GM06990 (cell line): ENCODE data around the gene DNAH10.

Experiments used
- DNase-seq: peaks from one replicate; pipeline ENCODE4 v3.0.0-alpha.2; 2011; ENCODE audit not compliant: insufficient read length; ENCODE audit errors: extremely low read depth
- H3K27me3 ChIP-seq: replicated peaks from 2 replicates; pipeline ENCODE4 v1.6.0; 2011; ENCODE audit warnings: low read length; ENCODE audit not compliant: control insufficient read depth, insufficient read depth
- H3K36me3 ChIP-seq: 2 replicates; pipeline ENCODE4 v1.5.1; 2011; ENCODE audit warnings: low read length; ENCODE audit not compliant: control insufficient read depth, insufficient read depth
- H3K4me3 ChIP-seq: replicated peaks from 2 replicates; pipeline ENCODE4 v1.5.1; 2011; ENCODE audit warnings: low read depth, mild to moderate bottlenecking, control low read depth, low read length
- CTCF ChIP-seq: IDR thresholded peaks from 2 replicates; pipeline ENCODE4 v1.5.1; 2011; ENCODE audit warnings: low read length, control low read depth, mild to moderate bottlenecking, inconsistent platforms; ENCODE audit not compliant: insufficient read depth, poor library complexity, severe bottlenecking

DNAH10 gene

GRCh38 chr12:123799227-123799626 is 37.1 kb downstream of the DNAH10 start:
- Histone ChIP-seq H3K36me3 (no peaks in the 10 kb centered on the region), H3K27me3 (no peaks in the 10 kb centered on the region; the same call in 1 of the 2 replicates), H3K4me3 (no peak overlapping the region)
- DNase-seq, result no peak
- no peak for TF ChIP-seq CTCF

- TF ChIP-seq CTCF, result peak; percentile 46
- Histone ChIP-seq H3K27me3 (no peaks in the 10 kb centered on the region; the same call in 1 of the 2 replicates), H3K36me3 (no peaks in the 10 kb centered on the region), H3K4me3 (no peak overlapping the region)
- no peak for DNase-seq
Measured at GRCh38 chr12:123801573-123802178, 39.6 kb downstream of the DNAH10 start.

- Histone ChIP-seq H3K4me3 (no peak overlapping the region), H3K27me3 (no peaks in the 10 kb centered on the region), H3K36me3 (no peaks in the 10 kb centered on the region)
- TF ChIP-seq CTCF, result no peak
- DNase-seq, result no peak
Measured at GRCh38 chr12:123805173-123805572, 43.1 kb downstream of the DNAH10 start.

GRCh38 chr12:123807002-123807401 is 44.9 kb downstream of the DNAH10 start:
- H3K36me3 ChIP-seq, result no peaks in the 10 kb centered on the region
- H3K27me3 ChIP-seq, result no peaks in the 10 kb centered on the region
- no peak for TF ChIP-seq CTCF
- no peak overlapping the region for H3K4me3 ChIP-seq
- no peak for DNase-seq

GRCh38 chr12:123807670-123808069 is 45.6 kb downstream of the DNAH10 start:
- no peak for DNase-seq
- H3K36me3 ChIP-seq, result no peaks in the 10 kb centered on the region
- H3K4me3 ChIP-seq, result no peak overlapping the region
- TF ChIP-seq CTCF, result no peak
- H3K27me3 ChIP-seq, result no peaks in the 10 kb centered on the region

GRCh38 chr12:123808167-123808566 is 46.1 kb downstream of the DNAH10 start:
- no peak for DNase-seq
- Histone ChIP-seq H3K4me3 (no peak overlapping the region), H3K36me3 (no peaks in the 10 kb centered on the region), H3K27me3 (no peaks in the 10 kb centered on the region)
- TF ChIP-seq CTCF, result peak; percentile 24
